HepG2 (cell line): ENCODE data around the gene MT1F. TPM values are rescaled to one million over a fixed set of nuclear protein-coding genes. Genes with fewer than 3 reads are reported as not detected.

ENCODE experiments used
- CHCHD3 ChIP-seq: sonication (generic); formaldehyde crosslinking; IDR thresholded peaks from 2 replicates; pipeline ENCODE4 v1.8.0; 2022; ENCODE audit warnings: mild to moderate bottlenecking, missing genetic modification reagents, moderate library complexity
- MXI1 ChIP-seq: IDR thresholded peaks from 3 replicates; pipeline ENCODE4 v1.6.1; 2012; ENCODE audit warnings: low read depth, low read length, inconsistent platforms, borderline replicate concordance
- POLR2G ChIP-seq: fragments of 200-400 bp; formaldehyde crosslinking; IDR thresholded peaks from 2 replicates; pipeline ENCODE4 v1.6.1; 2018; ENCODE audit warnings: mild to moderate bottlenecking, low read depth, low read length, moderate library complexity
- ZMYM4 ChIP-seq: sonication (generic); formaldehyde crosslinking; IDR thresholded peaks from 2 replicates; pipeline ENCODE4 v1.8.1; 2023; ENCODE audit warnings: mild to moderate bottlenecking, missing genetic modification reagents
- polyA plus RNA-seq, 8 experiments: library from polyadenylated mRNA; depleted of rRNA in 3 of 8; stranded (reverse) in 7 of 8; unstranded in 1 of 8; fragments of >200 nt; fragmentation: Illumina TruSeq in 4 of 8; extraction: Trizol in 4 of 8; gene quantifications; 2 replicates each; pipeline versions ENCODE4 v1.2.1 to v1.2.3, GENCODE V29; 2011 to 2016; ENCODE audit warnings: low read depth in 4 of 8, missing spikeins in 1 of 8, mixed read lengths in 1 of 8; ENCODE audit not compliant: insufficient read depth in 1 of 8
- total RNA-seq, 5 experiments: library from RNA; depleted of rRNA; stranded (reverse); fragments of >200 nt; fragmentation: Illumina TruSeq; extraction: Trizol; gene quantifications; 2 replicates each; pipeline ENCODE4 v1.2.3, GENCODE V29; 2016; ENCODE audit warnings: low read depth in 1 of 5
- TF ChIP-seq, protein P1 (sequence below): sonication (generic); formaldehyde crosslinking; IDR thresholded peaks from 2 replicates; pipeline ENCODE4 v1.5.1; 2020; ENCODE audit warnings: mild to moderate bottlenecking, missing genetic modification reagents, borderline replicate concordance
- TF ChIP-seq, protein P2 (sequence below): sonication (generic); formaldehyde crosslinking; IDR thresholded peaks from 2 replicates; pipeline ENCODE4 v1.8.0; 2022; ENCODE audit warnings: missing genetic modification reagents, mild to moderate bottlenecking, borderline replicate concordance
- TF ChIP-seq, protein P3 (sequence below): sonication (generic); formaldehyde crosslinking; IDR thresholded peaks from 2 replicates; pipeline ENCODE4 v1.4.0; 2020; ENCODE audit warnings: mild to moderate bottlenecking, missing genetic modification reagents
- TF ChIP-seq, protein P4 (sequence below): sonication (generic); formaldehyde crosslinking; IDR thresholded peaks from 2 replicates; pipeline ENCODE4 v1.5.0; 2020; ENCODE audit warnings: mild to moderate bottlenecking, missing genetic modification reagents

Gene MT1F
- total and polyA plus RNA-seq, 2 of the 13 experiments (the other 11 are each of a cell fraction or from before 2014, with no cell fraction given), result 1.9 to 169 TPM

DNA sequence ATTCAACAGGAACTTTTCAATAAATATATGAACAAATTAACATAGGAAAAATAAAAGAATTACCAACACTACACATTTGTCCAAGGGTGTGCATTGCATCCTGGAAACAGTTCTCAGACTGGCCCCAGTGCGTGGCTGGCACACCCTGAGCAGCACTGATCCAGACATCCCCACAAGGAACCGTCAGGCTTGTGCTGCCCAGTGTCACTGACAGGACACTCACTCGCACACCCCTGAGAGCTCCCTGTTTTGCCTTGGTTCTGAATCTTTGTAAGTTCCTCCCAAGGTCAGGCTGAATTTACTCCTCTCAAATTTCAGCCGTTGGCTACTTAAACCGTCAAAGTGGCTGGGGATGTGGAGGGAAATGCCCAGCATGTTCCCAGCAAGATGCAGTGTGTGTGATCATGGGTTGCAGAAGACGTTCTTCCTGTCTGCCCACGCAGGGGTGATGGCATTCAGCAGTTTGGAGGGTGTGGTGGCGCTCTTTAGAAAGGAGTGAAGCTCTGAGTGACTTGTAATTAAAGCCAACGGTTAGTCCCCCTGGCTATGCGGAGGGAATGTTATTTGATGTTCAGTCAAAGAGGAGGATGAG lies 47.6 kb upstream of the MT1F start (continued):
- TF ChIP-seq, protein P1, sequence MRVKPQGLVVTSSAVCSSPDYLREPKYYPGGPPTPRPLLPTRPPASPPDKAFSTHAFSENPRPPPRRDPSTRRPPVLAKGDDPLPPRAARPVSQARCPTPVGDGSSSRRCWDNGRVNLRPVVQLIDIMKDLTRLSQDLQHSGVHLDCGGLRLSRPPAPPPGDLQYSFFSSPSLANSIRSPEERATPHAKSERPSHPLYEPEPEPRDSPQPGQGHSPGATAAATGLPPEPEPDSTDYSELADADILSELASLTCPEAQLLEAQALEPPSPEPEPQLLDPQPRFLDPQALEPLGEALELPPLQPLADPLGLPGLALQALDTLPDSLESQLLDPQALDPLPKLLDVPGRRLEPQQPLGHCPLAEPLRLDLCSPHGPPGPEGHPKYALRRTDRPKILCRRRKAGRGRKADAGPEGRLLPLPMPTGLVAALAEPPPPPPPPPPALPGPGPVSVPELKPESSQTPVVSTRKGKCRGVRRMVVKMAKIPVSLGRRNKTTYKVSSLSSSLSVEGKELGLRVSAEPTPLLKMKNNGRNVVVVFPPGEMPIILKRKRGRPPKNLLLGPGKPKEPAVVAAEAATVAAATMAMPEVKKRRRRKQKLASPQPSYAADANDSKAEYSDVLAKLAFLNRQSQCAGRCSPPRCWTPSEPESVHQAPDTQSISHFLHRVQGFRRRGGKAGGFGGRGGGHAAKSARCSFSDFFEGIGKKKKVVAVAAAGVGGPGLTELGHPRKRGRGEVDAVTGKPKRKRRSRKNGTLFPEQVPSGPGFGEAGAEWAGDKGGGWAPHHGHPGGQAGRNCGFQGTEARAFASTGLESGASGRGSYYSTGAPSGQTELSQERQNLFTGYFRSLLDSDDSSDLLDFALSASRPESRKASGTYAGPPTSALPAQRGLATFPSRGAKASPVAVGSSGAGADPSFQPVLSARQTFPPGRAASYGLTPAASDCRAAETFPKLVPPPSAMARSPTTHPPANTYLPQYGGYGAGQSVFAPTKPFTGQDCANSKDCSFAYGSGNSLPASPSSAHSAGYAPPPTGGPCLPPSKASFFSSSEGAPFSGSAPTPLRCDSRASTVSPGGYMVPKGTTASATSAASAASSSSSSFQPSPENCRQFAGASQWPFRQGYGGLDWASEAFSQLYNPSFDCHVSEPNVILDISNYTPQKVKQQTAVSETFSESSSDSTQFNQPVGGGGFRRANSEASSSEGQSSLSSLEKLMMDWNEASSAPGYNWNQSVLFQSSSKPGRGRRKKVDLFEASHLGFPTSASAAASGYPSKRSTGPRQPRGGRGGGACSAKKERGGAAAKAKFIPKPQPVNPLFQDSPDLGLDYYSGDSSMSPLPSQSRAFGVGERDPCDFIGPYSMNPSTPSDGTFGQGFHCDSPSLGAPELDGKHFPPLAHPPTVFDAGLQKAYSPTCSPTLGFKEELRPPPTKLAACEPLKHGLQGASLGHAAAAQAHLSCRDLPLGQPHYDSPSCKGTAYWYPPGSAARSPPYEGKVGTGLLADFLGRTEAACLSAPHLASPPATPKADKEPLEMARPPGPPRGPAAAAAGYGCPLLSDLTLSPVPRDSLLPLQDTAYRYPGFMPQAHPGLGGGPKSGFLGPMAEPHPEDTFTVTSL, result no peak
- TF ChIP-seq, protein P2, sequence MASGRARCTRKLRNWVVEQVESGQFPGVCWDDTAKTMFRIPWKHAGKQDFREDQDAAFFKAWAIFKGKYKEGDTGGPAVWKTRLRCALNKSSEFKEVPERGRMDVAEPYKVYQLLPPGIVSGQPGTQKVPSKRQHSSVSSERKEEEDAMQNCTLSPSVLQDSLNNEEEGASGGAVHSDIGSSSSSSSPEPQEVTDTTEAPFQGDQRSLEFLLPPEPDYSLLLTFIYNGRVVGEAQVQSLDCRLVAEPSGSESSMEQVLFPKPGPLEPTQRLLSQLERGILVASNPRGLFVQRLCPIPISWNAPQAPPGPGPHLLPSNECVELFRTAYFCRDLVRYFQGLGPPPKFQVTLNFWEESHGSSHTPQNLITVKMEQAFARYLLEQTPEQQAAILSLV (CRISPR knock-in tag), result peak; percentile 64; the same call in 1 of the 2 replicates
- TF ChIP-seq MXI1 (peak; percentile 11; the same call in 1 of the 3 replicates), POLR2G (peak; percentile 49; the same call in 1 of the 2 replicates), CHCHD3 (CRISPR knock-in tag) (0 out of 2 replicates have a peak, but pooled peaks have one; percentile 52), ZMYM4 (peak; percentile 26; the same call in 1 of the 2 replicates)
- TF ChIP-seq, protein P3, sequence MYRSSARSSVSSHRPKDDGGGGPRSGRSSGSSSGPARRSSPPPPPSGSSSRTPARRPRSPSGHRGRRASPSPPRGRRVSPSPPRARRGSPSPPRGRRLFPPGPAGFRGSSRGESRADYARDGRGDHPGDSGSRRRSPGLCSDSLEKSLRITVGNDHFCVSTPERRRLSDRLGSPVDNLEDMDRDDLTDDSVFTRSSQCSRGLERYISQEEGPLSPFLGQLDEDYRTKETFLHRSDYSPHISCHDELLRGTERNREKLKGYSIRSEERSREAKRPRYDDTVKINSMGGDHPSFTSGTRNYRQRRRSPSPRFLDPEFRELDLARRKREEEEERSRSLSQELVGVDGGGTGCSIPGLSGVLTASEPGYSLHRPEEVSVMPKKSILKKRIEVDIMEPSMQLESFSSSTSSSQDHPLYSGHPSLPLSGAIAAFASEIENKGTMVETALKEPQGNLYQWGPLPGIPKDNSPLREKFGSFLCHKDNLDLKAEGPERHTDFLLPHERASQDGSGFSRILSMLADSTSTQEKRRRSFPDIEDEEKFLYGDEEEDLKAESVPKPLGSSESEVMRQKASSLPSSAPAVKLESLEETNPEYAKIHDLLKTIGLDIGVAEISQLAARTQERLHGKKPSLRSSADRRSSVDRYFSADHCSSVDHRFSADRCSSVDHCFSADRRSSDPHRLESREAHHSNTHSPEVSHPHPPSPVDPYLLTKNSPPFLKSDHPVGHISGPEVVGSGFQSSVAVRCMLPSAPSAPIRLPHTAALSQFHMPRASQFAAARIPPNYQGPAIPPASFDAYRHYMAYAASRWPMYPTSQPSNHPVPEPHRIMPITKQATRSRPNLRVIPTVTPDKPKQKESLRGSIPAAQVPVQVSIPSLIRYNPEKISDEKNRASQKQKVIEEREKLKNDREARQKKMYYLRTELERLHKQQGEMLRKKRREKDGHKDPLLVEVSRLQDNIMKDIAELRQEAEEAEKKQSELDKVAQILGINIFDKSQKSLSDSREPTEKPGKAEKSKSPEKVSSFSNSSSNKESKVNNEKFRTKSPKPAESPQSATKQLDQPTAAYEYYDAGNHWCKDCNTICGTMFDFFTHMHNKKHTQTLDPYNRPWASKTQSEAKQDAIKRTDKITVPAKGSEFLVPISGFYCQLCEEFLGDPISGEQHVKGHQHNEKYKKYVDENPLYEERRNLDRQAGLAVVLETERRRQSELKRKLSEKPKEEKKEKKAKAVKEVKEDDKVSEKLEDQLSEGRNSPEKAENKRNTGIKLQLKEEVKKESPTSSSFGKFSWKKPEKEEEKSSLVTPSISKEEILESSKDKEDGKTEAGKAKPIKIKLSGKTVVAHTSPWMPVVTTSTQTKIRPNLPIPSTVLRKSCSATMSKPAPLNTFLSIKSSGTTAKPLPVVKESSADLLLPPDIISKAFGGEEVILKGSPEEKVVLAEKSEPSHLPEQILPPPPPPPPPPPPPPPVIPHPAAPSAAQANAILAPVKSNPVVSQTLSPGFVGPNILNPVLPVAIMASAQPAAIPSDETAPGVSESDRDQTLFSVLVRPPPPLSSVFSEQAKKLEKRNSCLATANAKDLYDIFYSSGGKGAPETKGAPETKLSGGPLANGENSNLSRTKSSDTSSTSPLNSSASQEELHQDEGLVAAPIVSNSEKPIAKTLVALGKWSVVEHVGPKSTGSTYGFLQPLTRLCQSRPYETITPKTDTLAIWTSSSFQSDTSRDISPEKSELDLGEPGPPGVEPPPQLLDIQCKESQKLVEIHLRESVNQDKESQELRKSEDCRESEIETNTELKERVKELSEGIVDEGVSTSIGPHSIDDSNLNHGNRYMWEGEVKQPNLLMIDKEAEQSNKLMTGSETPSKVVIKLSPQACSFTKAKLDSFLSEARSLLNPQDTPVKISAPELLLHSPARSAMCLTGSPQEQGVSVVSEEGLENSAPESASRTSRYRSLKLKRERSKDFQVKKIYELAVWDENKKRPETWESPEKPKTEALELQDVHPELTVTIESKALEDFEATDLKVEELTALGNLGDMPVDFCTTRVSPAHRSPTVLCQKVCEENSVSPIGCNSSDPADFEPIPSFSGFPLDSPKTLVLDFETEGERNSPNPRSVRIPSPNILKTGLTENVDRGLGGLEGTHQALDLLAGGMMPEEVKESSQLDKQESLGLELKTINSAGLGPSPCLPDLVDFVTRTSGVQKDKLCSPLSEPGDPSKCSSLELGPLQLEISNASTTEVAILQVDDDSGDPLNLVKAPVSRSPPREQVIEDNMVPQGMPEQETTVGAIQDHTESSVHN (CRISPR knock-in tag), result 0 out of 2 replicates have a peak, but pooled peaks have one; percentile 17
- TF ChIP-seq, protein P4, sequence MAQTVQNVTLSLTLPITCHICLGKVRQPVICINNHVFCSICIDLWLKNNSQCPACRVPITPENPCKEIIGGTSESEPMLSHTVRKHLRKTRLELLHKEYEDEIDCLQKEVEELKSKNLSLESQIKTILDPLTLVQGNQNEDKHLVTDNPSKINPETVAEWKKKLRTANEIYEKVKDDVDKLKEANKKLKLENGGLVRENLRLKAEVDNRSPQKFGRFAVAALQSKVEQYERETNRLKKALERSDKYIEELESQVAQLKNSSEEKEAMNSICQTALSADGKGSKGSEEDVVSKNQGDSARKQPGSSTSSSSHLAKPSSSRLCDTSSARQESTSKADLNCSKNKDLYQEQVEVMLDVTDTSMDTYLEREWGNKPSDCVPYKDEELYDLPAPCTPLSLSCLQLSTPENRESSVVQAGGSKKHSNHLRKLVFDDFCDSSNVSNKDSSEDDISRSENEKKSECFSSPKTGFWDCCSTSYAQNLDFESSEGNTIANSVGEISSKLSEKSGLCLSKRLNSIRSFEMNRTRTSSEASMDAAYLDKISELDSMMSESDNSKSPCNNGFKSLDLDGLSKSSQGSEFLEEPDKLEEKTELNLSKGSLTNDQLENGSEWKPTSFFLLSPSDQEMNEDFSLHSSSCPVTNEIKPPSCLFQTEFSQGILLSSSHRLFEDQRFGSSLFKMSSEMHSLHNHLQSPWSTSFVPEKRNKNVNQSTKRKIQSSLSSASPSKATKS, result no peak
